GM21381 (cell line): Measurements from ENCODE around the gene CCDC106.

ENCODE experiments used
- ATAC-seq: cut with Tn5 transposase; IDR thresholded peaks from one replicate; pipeline ENCODE4 v1.9.1; 2021; ENCODE audit warnings: mild to moderate bottlenecking, moderate library complexity; ENCODE audit not compliant: unreplicated experiment

The CCDC106 gene

DNA sequence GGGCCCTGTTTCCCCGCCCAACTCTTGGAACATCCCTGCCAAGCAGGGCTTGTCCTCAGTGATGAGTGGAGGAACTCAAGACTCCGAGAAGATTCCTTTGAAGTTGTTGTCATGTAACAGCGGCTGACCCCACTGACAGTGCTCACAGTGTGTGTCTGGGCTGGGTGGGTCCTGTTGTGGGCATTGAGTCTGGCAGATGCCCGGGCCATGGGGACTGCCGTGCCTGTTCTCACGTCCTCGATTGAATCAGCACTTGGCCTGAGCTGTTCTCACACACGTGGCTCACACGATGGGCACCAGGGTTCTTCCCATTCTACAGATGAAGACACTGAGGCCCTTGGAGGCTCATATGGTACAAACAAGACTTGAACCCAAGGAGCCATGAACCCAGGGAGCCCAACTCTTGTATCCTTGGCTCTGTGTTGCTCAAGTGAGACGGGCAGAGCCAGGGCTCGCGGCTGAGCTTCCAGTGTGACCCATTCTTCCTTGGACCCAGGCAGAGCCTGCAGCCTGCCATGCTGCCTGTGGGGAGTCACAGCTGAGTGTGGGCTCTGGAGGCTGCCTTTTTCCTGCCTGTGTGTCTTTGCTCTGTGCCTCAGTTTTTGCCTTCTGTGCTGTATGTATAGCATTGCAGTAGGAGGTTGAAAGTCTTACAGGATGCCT, 18.5 kb downstream of the CCDC106 start:
- ATAC-seq = no peak

DNA sequence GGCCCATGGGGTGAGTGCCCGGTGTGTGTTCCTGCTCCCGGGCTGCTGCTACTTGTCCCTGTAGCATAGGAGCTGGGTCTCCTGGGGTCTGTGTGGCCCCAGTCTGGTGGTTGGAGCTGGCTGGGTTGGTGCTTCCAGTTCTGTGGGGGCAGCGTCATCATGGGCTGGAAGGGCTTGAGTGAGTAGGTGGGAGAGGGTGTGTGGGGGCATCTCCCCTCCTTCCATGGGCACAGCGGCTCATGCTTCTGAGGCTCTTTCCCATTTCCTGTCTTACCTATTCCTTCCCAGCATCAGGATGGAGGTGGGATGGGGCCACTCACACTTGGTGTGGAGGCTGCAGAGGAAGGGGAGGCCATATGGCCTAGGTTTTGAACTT, 19.0 kb downstream of the CCDC106 start:
- no peak for ATAC-seq

GRCh38 chr19:55667511-55667910, 19.5 kb downstream of the CCDC106 start:
- no peak for ATAC-seq

DNA sequence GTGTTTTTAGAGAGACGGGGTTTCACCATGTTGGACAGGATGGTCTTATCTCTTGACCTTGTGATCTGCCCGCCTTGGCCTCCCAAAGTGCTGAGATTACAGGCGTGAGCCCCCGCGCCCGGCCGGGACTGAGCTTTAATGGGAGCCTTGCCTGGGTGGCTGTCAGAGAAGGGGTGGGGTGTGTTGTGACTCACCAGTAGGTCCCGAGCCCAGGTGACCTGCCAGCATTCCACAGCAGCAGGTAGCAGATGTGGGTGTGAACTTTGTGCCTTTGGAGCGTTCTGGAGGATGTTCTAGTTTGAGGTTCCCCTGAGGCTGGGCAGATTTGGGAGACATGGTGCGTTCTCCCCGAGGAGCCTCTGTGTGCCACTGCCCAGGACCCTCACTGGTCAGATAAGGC, 19.9 kb downstream of the CCDC106 start:
- no peak for ATAC-seq

DNA sequence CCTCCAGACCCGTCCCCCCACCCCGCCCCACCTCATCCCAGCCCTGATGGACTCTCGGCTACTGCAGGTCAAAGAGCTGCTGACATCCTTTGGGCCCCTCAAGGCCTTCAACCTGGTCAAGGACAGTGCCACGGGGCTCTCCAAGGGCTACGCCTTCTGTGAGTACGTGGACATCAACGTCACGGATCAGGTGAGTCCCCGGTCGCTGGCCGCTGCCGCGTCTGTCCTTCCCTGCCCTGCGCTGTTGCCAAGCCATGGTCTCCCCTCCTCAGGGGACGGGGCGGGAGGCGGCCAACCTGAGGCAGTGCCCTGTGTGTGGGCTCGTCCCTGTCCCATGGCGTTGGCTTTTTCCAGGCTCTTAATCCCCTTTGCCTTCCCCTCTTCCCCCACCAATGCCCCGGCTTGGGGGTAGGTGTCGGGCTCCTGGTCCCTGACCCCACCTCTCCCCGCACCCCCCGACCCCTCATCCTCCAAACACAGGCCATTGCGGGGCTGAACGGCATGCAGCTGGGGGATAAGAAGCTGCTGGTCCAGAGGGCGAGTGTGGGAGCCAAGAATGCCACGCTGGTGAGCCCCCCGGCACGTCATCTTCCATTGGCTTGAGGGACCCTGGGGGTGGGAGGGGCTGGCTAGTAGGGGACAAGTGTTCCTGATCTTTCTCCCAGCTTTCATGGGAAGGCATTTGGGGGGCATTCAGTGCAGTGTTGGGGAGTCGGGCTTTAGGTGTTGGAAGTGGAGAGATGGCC, 20.8 kb downstream of the CCDC106 start:
- ATAC-seq = no peak

DNA sequence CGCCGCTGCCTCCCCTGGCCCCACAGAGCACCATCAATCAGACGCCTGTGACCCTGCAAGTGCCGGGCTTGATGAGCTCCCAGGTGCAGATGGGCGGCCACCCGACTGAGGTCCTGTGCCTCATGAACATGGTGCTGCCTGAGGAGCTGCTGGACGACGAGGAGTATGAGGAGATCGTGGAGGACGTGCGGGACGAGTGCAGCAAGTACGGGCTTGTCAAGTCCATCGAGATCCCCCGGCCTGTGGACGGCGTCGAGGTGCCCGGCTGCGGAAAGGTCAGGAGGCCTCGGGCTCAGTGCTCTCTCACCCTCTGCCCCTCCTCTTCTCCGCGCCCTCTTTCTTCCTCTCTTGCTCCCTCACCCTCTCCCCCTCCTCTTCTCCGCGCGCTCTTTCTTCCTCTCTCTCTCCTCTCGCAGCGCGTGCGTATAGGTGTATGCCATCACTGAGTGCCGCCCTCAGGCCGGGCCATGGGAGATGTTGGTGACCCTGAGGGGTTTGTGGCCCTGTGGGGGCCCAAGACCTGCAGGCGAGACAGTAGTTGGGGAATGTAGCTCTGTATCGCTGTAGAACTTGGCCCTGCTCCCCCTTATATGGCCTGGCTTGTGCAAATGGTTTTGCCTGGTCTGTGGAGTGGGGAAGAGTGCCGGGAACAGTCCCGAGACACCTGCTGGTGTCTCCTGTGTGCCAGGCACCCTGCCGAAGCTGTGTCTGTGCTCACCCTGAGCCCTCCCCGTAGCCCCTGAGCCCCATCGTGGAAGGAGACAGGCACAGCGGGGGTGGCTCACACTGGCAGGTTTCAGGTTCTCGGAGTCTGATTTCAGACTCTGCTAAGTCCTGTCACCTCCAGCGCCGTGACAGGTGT, 21.6 kb downstream of the CCDC106 start:
- ATAC-seq = no peak

DNA sequence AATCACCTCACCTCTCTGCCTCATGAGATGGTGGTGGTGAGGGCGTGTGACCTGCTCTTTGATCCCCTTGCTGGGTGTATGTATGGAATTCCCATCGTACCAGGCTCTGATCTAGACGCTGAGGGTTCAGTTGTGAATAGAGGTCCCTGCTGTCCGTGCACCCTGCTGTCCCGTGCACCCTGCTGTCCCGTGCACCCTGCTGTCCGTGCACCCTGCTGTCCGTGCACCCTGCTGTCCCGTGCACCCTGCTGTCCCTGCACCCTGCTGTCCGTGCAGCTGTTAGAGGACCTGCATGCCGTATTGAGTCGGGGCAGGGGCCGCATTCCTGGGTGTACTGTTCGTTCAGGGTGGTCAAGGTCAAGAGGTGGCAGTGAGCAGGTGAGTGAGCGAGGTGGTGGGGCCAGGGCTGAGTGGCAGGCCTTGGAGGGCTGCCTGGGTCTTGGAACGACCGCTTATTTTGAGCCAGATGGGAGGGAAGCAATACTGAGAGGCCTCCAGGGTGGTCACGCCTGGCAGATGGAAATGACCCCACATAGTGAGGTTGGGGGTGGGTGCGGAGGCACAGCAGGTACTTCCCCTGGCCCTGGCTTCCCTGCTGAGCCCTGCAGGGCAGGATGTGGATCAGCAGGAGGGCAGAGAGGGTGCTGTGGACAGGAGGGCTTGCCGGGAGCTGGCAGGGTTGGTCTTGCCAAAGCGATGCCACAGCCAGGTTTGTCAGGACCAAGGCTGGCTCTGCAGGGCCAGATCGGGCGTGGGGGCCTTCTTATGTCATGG, 22.5 kb downstream of the CCDC106 start:
- no peak for ATAC-seq

- ATAC-seq = no peak
Measured at GRCh38 chr19:55671054-55671378, 23.0 kb downstream of the CCDC106 start.

DNA sequence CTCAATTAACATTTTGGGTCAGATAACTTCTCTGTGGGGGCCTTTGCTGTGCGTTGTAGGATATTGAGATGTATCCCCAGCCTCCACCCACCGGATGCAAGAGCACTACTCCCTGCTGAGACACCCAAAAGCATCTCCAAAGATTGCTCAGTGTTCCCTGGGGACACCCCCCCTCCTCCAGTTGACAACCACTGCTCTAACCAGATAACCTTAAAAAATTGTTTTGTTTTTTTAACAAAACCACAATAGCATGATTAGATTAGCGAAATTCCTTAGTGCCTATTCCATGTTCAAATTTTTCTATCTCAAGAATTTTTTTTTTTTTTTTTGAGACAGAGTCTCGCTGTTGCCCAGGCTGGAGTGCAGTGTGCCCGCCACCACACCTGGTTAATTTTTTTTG, 24.4 kb downstream of the CCDC106 start:
- ATAC-seq = no peak

- ATAC-seq = no peak
Measured at GRCh38 chr19:55673465-55673864, 25.5 kb downstream of the CCDC106 start.

DNA sequence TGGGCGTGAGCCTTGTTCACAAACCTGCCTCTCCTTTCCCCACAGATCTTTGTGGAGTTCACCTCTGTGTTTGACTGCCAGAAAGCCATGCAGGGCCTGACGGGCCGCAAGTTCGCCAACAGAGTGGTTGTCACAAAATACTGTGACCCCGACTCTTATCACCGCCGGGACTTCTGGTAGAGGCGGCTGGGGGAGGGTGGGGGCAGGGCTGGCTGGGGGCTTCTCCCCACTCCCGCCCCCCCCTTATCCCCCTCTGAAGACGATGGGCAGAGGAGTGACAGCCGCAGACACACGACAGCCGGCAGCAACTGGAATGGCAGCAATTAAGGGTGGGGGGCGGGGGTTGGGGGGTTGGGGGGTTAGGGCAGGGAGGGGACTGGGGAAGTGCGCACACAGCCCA, 25.9 kb downstream of the CCDC106 start:
- ATAC-seq = no peak

DNA sequence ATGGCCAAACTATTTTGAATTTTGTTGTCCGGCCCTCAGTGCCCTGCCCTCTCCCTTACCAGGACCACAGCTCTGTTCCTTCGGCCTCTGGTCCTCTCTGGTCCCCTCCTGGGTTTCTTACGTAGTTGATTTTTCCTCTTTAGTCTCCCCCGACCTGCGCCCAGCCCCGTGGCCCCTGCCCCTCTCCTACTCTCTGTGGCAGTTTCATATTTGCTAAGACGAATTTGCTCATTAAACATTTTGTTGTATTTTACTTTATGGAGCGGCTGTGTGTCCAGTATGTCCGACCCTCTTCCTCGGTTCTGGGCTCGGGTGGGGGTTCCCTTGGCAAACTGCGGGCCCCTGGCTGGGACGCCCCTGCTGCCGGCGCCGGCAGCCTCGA, 26.4 kb downstream of the CCDC106 start:
- ATAC-seq = no peak

DNA sequence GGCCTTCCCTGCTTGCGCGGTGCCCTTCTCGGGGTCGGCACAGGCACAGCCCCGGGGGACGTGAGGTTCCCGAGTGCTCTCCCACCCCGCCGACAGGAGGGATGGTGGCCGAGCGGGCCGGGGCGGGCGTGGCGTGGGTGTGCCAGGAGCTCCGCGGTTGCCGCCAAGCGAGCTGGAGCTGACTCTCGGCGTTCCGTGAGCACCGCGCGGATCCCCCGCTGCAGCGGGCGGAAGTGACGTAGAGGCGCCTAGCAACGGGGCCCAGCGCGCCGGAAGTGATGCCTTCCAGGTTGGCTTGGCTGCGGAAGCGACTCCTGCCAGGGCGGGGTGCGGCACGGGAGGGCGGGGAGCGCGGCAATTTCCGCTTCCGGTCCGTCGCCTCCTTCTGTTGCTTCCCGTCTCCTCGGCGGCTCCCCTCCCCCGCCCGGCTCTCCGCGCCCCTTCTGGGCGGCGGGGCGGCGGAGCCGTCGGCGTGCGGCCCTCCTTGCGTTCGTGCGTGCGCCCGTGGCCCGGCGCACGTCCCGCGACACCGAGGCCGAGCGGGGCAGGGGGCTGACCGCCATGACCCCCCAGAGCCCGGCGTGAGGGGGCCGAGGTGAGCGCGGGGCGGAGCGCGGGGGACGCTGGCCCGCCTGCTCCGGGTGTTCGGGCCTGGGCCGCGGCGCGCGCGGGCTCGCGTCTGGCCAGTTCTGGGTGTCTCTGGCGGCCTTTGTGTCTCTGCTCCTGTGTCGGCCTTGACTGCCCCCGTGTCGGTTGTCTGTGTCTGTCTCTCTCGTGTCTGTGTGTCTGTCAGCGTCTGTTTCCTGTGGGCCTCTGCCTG, 27.0 kb downstream of the CCDC106 start, which contains the start of gene EPN1:
EPN1 (plus strand) TSS at position 386 of the 820 bp plus-strand sequence. CDS start 3,402 bp downstream, outside the sequence.
- ATAC-seq = peak; percentile 52

DNA sequence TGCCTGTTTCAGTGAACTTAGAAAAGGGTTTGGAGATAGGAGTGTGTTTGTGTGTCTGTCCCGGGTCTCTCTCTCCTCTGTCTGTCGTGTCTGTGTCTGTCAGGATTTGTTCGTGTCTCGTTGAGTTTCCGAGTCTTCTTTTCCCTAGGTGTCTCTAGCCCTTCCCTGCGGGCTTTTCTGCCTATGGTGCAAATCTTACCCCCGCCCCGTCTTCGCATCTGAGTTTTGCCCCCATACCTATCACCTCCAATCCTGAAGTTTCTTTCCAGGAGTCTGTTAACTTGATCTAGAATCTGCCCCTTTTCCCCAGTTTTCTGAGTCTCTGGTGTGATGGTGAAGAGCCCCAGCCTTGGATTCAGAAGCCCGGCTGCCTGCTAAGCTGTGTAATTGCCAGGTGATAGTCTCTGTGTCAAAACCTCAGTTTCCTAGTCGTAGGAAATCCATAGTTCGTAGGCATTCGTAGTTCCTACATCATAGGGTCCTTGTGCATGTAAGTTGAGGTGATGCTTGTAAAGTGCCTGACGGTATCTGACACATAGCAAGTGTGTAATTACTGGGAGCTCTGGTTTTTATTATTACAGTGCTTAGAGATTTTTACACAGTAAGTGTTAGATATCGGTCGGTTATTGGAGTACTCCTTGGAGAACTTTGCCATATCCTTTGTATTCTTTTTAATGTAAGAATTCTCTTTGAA, 27.8 kb downstream of the CCDC106 start:
- ATAC-seq = no peak

GRCh38 chr19:55676383-55676782, 28.4 kb downstream of the CCDC106 start:
- no peak for ATAC-seq

DNA sequence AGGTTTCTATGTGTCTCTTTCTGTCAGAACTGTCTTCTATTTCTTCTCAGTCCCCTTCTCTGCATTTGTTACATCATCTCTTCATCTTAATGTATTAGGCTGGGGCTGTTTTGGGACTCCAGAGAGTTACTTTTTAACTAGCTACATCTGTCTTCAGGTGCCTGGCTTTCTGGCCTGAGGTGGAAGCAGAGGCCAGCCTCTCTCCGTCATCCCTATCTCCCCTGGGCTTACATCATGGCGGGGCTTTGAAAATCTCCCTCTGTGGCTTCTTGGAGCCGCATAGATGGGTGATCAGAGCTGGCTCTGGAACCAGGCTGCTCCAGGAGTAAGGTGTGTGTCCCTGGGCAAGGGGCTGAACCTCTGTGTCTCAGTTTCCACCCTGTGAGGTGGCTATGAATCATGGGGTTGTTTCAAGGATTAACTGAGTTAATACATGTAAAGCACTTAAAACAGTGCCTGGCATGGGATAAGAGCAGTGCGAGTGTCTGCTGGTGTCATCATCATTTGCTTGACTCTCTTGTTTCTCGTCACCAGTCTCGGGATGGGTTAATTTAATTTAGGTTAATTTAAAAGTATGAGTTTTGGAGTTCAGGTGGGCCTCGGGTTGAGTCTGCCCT, 29.0 kb downstream of the CCDC106 start:
- no peak for ATAC-seq

DNA sequence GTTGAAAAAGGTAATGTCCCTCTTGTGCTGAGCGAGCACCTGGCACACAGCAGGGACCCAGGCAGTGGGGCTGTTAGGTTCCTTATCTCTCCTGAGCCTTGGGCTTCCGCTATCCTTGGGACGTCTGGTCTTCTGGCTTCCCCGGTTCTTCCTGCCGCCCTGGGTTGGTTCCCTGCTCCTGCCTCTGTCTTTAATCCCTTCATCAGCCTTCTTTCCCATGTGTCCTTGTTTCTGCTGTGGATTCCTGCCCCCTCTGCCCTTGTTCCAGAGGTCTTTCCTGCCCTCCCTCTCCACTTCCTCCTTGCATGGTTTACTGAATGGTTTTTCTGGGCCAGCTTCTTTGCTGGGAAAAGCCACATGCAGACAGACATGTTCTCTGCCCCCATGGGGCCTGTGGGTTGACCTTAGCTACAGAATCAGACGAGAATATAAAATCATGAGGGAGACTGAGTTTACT, 29.6 kb downstream of the CCDC106 start:
- ATAC-seq = no peak

- ATAC-seq = peak; percentile 73
Measured at GRCh38 chr19:55678121-55678671, 30.2 kb downstream of the CCDC106 start.
